ENCODE results near the gene DCAF12L2. TPM values are rescaled to one million over a fixed set of nuclear protein-coding genes. Genes with fewer than 3 reads are reported as not detected.

The DCAF12L2 gene
- total RNA-seq, 1 donor from 2014 or later: 0.11 TPM

DNA sequence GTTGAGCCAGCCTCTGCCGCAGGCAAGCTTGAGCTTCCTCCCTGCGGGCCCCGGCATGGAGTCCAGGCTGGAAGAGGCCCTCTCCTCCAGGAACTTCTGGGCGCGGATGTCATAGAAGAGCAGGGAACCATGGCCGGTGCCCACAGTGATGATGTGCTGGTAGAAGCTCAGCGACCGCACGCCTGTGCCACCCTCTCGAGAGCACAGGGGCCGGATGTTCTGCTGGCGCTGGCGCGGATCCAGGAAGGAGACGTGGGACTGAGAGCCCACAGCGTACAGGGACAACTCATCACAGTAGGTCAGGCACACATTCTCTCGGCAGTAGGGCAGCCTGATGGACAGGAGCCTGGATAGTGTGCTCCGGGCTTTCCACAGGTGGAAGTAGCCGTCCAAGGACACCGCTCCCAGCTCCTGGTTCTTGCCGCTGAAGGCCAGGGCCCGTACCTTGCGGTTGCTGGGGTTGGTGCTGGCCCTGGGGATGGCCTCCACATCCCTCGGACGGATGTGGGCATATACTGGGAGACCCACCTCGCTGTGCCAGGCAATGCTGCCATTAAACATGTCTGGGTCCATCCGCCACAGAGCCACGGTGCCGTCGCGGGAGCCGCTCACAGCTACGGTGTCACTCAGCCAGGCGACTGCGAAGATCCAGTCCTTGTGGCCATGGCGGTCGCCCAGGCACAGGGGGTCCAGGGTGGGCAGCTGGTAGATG lies 1.2 kb downstream of the DCAF12L2 start:
- no peak for DNase-seq

DNA sequence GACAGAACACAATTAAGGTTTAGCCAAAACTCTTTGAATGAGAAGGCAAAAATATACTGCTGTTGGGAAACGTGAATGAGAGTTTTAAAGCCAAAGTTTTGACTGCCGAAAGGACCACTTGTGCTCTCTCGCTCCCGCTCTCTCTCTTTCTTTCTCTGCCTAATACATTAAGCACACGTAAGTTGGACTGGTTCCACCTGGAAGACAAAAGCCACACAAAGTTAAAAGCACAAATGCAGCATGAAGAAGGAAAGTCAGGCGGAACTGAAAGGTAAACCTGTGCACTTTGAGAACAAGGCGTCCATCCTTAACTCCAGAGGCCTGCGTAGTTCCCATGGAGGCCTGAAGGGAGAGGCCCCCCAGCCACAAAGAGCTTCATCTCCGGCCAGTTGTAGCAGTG lies 1.9 kb downstream of the DCAF12L2 start:
- no peaks in the 10 kb centered on the region for H3K36me3 ChIP-seq
- peaks cover 17% of the 10 kb centered on the region for H3K27me3 ChIP-seq (ENCODE audit: low read depth)
- DNase-seq: no peak
- intact Hi-C loops (cut with micrococcal nuclease): no loop called here
- H3K9me3 ChIP-seq (replicated peaks): no peaks in the 10 kb centered on the region
- H3K4me1 ChIP-seq: no peaks in the 10 kb centered on the region
- H3K4me3 ChIP-seq: no peak overlapping the region
- TF ChIP-seq, protein P1, sequence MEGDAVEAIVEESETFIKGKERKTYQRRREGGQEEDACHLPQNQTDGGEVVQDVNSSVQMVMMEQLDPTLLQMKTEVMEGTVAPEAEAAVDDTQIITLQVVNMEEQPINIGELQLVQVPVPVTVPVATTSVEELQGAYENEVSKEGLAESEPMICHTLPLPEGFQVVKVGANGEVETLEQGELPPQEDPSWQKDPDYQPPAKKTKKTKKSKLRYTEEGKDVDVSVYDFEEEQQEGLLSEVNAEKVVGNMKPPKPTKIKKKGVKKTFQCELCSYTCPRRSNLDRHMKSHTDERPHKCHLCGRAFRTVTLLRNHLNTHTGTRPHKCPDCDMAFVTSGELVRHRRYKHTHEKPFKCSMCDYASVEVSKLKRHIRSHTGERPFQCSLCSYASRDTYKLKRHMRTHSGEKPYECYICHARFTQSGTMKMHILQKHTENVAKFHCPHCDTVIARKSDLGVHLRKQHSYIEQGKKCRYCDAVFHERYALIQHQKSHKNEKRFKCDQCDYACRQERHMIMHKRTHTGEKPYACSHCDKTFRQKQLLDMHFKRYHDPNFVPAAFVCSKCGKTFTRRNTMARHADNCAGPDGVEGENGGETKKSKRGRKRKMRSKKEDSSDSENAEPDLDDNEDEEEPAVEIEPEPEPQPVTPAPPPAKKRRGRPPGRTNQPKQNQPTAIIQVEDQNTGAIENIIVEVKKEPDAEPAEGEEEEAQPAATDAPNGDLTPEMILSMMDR (IDR thresholded peaks at IDR 0.05; ENCODE audit: borderline replicate concordance): no peak
- H3K27ac ChIP-seq (replicated peaks): no peak overlapping the region

More for the DNA sequence above, 1.2 kb downstream of the DCAF12L2 start:
- Histone ChIP-seq H3K27me3 (ENCODE audit: low read depth) (peaks cover 17% of the 10 kb centered on the region), H3K36me3 (no peaks in the 10 kb centered on the region), H3K4me1 (no peaks in the 10 kb centered on the region), H3K27ac (replicated peaks) (no peak overlapping the region), H3K4me3 (no peak overlapping the region), H3K9me3 (replicated peaks) (no peaks in the 10 kb centered on the region)
- intact Hi-C loops (cut with micrococcal nuclease): no loop called here
- TF ChIP-seq, protein P1 (IDR thresholded peaks at IDR 0.05; ENCODE audit: borderline replicate concordance): no peak

DNA sequence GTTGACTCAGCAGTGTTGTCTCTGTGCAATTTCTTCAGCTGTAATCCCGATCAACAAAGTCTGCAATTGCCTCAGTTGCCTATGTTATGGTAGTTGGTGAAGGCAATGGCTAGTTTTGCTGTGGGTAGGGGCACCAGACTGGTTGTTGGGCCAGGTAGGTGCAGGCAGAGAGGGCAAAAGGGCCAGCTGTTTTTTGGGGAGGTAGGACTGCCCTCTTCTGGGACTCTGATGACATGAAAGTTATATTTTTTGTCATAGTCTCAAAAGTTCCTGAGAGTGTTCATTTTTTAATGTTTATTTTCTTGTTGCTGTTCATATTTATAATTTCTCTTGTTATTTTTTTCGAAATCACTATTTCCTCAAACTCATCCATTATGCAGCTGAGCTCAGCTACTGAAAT lies 25.1 kb downstream of the DCAF12L2 start:
- no peak overlapping the region for H3K27ac ChIP-seq (replicated peaks)
- H3K36me3 ChIP-seq: no peaks in the 10 kb centered on the region
- H3K4me3 ChIP-seq: no peak overlapping the region
- TF ChIP-seq, protein P1 (IDR thresholded peaks at IDR 0.05; ENCODE audit: borderline replicate concordance): no peak
- H3K27me3 ChIP-seq (ENCODE audit: low read depth): no peaks in the 10 kb centered on the region
- intact Hi-C loops (cut with micrococcal nuclease): no loop called here
- H3K9me3 ChIP-seq (replicated peaks): peaks cover 5% of the 10 kb centered on the region
- no peak for DNase-seq
- no peaks in the 10 kb centered on the region for H3K4me1 ChIP-seq

DNA sequence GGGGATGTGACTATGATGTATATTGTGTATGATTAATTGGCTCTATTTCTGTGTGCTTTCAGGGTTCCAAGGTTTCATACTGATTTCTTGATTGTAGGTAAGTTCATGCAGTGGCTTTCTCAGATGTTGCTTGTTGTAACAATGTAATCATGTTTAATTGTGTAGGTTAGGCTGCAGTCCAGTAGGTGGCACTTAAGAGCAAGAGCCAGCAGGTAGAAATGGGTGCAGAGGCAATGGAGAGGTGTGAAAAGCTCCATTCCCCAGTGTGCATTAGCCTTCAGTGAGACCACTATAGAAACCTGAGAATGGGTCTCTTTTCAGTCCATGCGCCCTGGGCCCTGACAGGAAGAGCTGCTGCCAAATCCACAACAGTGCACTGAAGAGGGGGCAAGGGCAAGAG lies 28.2 kb downstream of the DCAF12L2 start:
- intact Hi-C loops (cut with micrococcal nuclease): no loop called here
- H3K36me3 ChIP-seq: no peaks in the 10 kb centered on the region
- peaks cover 5% of the 10 kb centered on the region for H3K9me3 ChIP-seq (replicated peaks)
- no peaks in the 10 kb centered on the region for H3K4me1 ChIP-seq
- H3K4me3 ChIP-seq: no peak overlapping the region
- TF ChIP-seq, protein P1 (IDR thresholded peaks at IDR 0.05; ENCODE audit: borderline replicate concordance): no peak
- H3K27ac ChIP-seq (replicated peaks): no peak overlapping the region
- DNase-seq: no peak
- no peaks in the 10 kb centered on the region for H3K27me3 ChIP-seq (ENCODE audit: low read depth)

DNA sequence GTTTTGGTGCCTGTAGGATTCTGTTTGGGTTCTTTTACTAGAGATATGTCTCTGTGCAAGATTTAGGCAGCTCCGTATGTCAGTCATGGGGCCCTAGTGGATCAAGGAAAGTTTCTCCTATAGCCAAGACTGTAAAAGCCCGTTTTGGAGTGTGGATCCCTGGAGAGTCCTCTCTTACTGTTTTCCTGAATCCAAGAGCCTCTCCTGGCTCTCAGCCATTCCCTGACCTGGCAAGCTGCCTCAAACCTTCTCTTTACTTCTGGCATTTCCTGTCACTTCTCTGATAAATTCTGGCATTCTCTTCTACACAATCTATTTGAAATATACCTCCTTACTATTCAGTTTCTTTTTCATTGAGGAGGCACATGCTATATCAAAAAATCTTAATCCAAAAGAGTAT lies 41.4 kb downstream of the DCAF12L2 start:
- TF ChIP-seq, protein P1 (IDR thresholded peaks at IDR 0.05; ENCODE audit: borderline replicate concordance): no peak
- intact Hi-C loops (cut with micrococcal nuclease): no loop called here
- no peaks in the 10 kb centered on the region for H3K4me1 ChIP-seq

More for the DNA sequence above, 41.4 kb downstream of the DCAF12L2 start:
- Histone ChIP-seq H3K27me3 (ENCODE audit: low read depth) (no peaks in the 10 kb centered on the region), H3K9me3 (replicated peaks) (no peaks in the 10 kb centered on the region), H3K4me3 (no peak overlapping the region), H3K27ac (replicated peaks) (no peak overlapping the region), H3K36me3 (no peaks in the 10 kb centered on the region)
- no peak for DNase-seq

Measured in left ventricle myocardium inferior (tissue), 1 donor.